Spinal cord (tissue), 10 donors: ENCODE data around the gene COG5. TPM values are rescaled to one million over a fixed set of nuclear protein-coding genes. Genes with fewer than 3 reads are reported as not detected.
"Not testable (repeated sequence)": the region's sequence is repeated elsewhere in the genome, so short reads cannot be mapped to it uniquely, and the experiment has no call there.

Source experiments
- DNase-seq, 6 donors: peaks; one replicate each; pipeline versions ENCODE4 v3.0.0 to v3.0.0-alpha.2; 2013 to 2015; ENCODE audit warnings: low spot score in 6 of 6, low read depth in 4 of 6
- H3K27ac ChIP-seq: one replicate; pipeline ENCODE4 v1.5.1; 2013; ENCODE audit warnings: low read depth, low read length, control low read depth
- H3K27me3 ChIP-seq: one replicate; pipeline ENCODE4 v1.6.1; 2013; ENCODE audit warnings: low read length; ENCODE audit not compliant: control insufficient read depth, insufficient read depth
- H3K36me3 ChIP-seq: one replicate; pipeline ENCODE4 v1.6.1; 2013; ENCODE audit warnings: low read length; ENCODE audit not compliant: control insufficient read depth, insufficient read depth
- H3K4me1 ChIP-seq: one replicate; pipeline ENCODE4 v1.6.1; 2013; ENCODE audit warnings: low read length; ENCODE audit not compliant: control insufficient read depth, insufficient read depth
- H3K4me3 ChIP-seq: one replicate; pipeline ENCODE4 v1.5.1; 2013; ENCODE audit warnings: low read depth, low read length, control low read depth
- H3K9me3 ChIP-seq: one replicate; pipeline ENCODE4 v1.6.1; 2013; ENCODE audit warnings: low read length; ENCODE audit not compliant: control insufficient read depth, insufficient read depth
- WGBS: methylation state at CpG from one replicate; pipeline ENCODE4 v1.1.5; 2013; ENCODE audit warnings: missing lambda C conversion rate; ENCODE audit not compliant: insufficient coverage; 5-methylcytosine and 5-hydroxymethylcytosine counted together
- polyA plus RNA-seq, 2 donors: library from polyadenylated mRNA; unstranded; fragments of 120-200 nt; gene quantifications; one replicate each; pipeline ENCODE4 v1.2.1, GENCODE V29; 2013; ENCODE audit not compliant: insufficient read length in 2 of 2
- small RNA-seq: library from RNA; depleted of rRNA; stranded (forward); fragments of <200 nt; gene quantifications from one replicate; pipeline ENCODE3, GENCODE V24; 2014; ENCODE audit warnings: low replicate concordance
- total RNA-seq, 2 donors: library from RNA; depleted of rRNA in 1 of 2; stranded (reverse); fragments of 120-200 nt in 1 of 2; fragments of >200 nt in 1 of 2; gene quantifications; one replicate each; pipeline versions ENCODE4 v1.2.3 to v1.2.4, GENCODE V29; 2013 to 2014
- donor health status: healthy.

Gene COG5
- total and polyA plus RNA-seq, 4 donors, result 18.9 to 48.2 (median 31.5) TPM

GRCh38 chr7:107157091-107157490, 406.6 kb downstream of the COG5 start:
- Histone ChIP-seq H3K36me3 (no peaks in the 10 kb centered on the region), H3K4me3 (no peak overlapping the region), H3K27ac (no peak overlapping the region), H3K27me3 (no peaks in the 10 kb centered on the region), H3K9me3 (no peaks in the 10 kb centered on the region), H3K4me1 (no peaks in the 10 kb centered on the region)
- no peak for DNase-seq
- WGBS, result 98% methylated on average over 5 of the region's 7 CpGs

DNA sequence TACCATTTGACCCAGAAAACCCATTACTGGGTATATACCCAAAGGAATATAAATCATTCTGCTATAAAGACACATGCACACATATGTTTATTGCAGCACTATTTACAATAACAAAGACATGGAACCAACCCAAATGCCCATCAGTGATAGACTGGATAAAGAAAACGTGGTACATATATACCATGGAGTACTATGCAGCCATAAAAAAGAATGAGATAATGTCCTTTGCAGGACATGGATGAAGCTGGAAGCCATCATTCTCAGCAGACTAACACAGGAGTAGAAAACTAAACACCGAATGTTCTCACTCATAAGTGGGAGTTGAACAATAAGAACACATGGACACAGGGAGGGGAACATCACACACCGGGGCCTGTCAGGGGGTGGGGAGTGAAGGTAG, 408.0 kb downstream of the COG5 start:
- not testable (repeated sequence) for H3K27ac ChIP-seq, H3K4me3 ChIP-seq, H3K27me3 ChIP-seq, DNase-seq, H3K9me3 ChIP-seq, H3K4me1 ChIP-seq, H3K36me3 ChIP-seq
- 94% methylated on average over 2 of the region's 3 CpGs for WGBS

- Histone ChIP-seq H3K27ac (no peak overlapping the region), H3K4me1 (no peaks in the 10 kb centered on the region), H3K9me3 (no peaks in the 10 kb centered on the region), H3K27me3 (no peaks in the 10 kb centered on the region), H3K4me3 (no peak overlapping the region), H3K36me3 (no peaks in the 10 kb centered on the region)
- DNase-seq, result no peak
- 100% methylated on average over 5 of the region's 6 CpGs for WGBS
Observed at GRCh38 chr7:107154826-107155225, 408.9 kb downstream of the COG5 start.

DNA sequence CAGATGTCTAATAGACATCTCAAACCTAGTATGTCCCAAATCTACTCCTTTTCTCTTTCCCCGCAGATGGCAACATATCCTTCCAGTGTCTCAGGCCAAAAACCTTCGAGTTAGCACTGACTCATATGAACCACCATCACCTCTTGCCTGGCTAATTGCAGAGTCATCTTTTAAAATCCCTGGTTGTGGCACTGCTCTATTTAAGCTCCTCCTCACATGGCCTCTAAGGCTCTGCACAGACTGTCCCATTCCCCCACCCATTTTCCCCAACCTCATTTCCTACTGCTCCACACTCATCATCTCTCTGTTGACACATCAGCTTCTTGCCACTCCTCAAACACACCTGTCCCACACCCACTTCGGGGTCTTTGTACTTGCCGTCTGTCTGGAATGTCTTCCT, 411.7 kb downstream of the COG5 start:
- Histone ChIP-seq H3K9me3 (no peaks in the 10 kb centered on the region), H3K4me3 (no peak overlapping the region), H3K27ac (no peak overlapping the region), H3K27me3 (no peaks in the 10 kb centered on the region), H3K4me1 (no peaks in the 10 kb centered on the region), H3K36me3 (no peaks in the 10 kb centered on the region)
- DNase-seq, result no peak
- WGBS, result 61% methylated on average over 4 of the region's 4 CpGs

Small RNA genes lying within 50 kb of the gene (small RNA-seq; reads per million reads assigned to genes)
- not detected for gene AC002381.1
- not detected for gene RF01233

Other genes with a start within 250 kb of the COG5 start
- gene GPR22, start 93.9 kb downstream of the COG5 start, total RNA-seq, result 10 to 100 TPM in 1 of 2 donors, 1 to 10 TPM in 1; 5.1 to 38.2 TPM
- 10 to 100 TPM; 11.8 to 19.4 TPM for gene GPR22, start 93.9 kb downstream of the COG5 start, polyA plus RNA-seq
- 10 to 100 TPM; 11.1 to 16.2 TPM for gene DUS4L, start 51 bp upstream of the COG5 start, total RNA-seq
- gene DUS4L, start 51 bp upstream of the COG5 start, polyA plus RNA-seq, result 10 to 100 TPM; 14.8 to 16.3 TPM
- gene BCAP29, start 16.3 kb upstream of the COG5 start, total RNA-seq, result 10 to 100 TPM; 74.3 to 85.4 TPM
- 10 to 100 TPM; 48.7 to 66.0 TPM for gene BCAP29, start 16.3 kb upstream of the COG5 start, polyA plus RNA-seq
- 1 to 10 TPM in 1 of 2 donors, under 1 TPM in 1; 0.99 to 1.3 TPM for gene SLC26A4, start 96.9 kb upstream of the COG5 start, total RNA-seq
- under 1 TPM; 0.77 to 0.86 TPM for gene SLC26A4, start 96.9 kb upstream of the COG5 start, polyA plus RNA-seq
- 10 to 100 TPM; 28.9 to 29.9 TPM for gene CBLL1, start 180.2 kb upstream of the COG5 start, total RNA-seq
- 10 to 100 TPM; 28.7 to 33.7 TPM for gene CBLL1, start 180.2 kb upstream of the COG5 start, polyA plus RNA-seq
- gene SLC26A3, start 239.3 kb upstream of the COG5 start, total RNA-seq, result not detected
- gene SLC26A3, start 239.3 kb upstream of the COG5 start, polyA plus RNA-seq, result not detected